NB4 (cell line): ENCODE data around the gene ASXL3.

ENCODE experiments used
- DNase-seq: peaks from one replicate; pipeline ENCODE4 v3.0.0; 2010; ENCODE audit warnings: low read depth
- H3K4me3 ChIP-seq: one replicate; pipeline ENCODE4 v1.5.1; 2011; ENCODE audit warnings: mild to moderate bottlenecking, low read depth, low read length, moderate library complexity
- CTCF ChIP-seq: IDR thresholded peaks from one replicate; pipeline ENCODE4 v1.5.1; 2012; ENCODE audit warnings: low read depth, low read length
- MAX ChIP-seq: IDR thresholded peaks from 2 replicates; pipeline ENCODE4 v1.6.1; 2011; ENCODE audit warnings: low read depth, low read length
- MYC ChIP-seq: IDR thresholded peaks from 2 replicates; pipeline ENCODE4 v1.6.1; 2011; ENCODE audit warnings: low read depth, low read length
- POLR2A ChIP-seq: IDR thresholded peaks from 2 replicates; pipeline ENCODE4 v1.6.1; 2011; ENCODE audit warnings: mild to moderate bottlenecking; ENCODE audit not compliant: insufficient read length; ENCODE audit errors: extremely low read depth

The ASXL3 gene

DNA sequence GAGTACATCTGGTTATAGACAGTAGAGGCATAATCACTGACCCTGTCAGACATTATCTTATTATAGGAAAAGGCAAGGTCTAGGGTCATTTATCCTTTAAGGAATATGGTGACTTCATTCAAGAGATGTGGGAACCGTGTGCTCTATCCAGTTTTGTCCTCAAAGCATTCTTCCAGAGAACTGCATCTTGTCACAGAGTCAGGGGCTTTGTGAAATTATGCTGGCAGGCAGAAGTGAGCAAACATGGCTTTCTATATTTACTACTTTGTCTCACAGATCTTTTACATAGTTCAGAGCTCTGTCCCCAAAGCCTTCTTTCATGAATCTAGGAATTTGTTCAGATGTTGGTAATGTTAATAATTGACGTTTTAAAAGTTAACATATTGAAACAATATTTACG lies 177.4 kb downstream of the ASXL3 start:
- H3K4me3 ChIP-seq = no peak overlapping the region
- no peak for DNase-seq
- no peak for TF ChIP-seq POLR2A
- TF ChIP-seq MAX = no peak
- TF ChIP-seq CTCF = no peak
- no peak for TF ChIP-seq MYC

- H3K4me3 ChIP-seq = no peak overlapping the region
- no peak for TF ChIP-seq CTCF
- DNase-seq = peak; percentile 31
Measured at GRCh38 chr18:33755931-33756560, 178.0 kb downstream of the ASXL3 start.

DNA sequence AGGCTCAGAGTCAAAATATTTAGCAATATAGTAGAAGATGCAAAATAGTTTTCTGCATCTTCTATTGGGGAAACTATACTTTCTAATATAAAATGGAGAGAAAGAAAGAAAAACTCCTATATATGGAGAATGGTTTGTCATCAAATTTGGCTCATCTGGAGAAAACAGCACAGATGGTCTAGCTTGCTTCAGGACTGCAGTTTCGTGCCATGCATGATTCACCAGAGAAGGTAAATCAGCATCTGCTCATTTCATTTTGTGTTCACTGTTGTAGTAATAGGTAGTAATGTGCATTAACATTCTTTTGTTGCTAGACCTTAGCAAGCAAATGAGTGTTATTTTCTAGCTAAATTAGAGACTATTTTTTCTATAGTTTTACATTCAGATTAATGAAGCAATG lies 179.0 kb downstream of the ASXL3 start:
- no peak for TF ChIP-seq CTCF
- TF ChIP-seq POLR2A = no peak
- TF ChIP-seq MAX = no peak
- no peak overlapping the region for H3K4me3 ChIP-seq
- DNase-seq = no peak

DNA sequence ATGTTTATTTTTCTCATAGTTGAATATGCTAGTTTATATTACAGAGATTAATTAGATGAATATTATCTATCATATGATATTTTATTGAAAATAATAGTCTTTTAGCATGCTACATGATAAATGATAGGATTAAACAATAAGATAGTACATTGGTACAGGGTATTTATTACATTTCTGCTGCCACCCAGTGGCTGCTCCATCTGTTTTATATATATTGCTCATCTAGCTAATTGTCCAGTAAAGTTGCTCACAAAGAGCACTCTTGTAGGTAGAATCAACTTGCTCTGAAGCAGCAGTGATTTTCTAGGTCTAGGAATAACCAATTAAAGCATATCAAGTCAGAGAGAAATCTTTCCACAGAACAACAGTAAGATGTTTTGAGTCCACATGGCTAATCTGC lies 183.3 kb downstream of the ASXL3 start:
- no peak for TF ChIP-seq POLR2A
- DNase-seq = peak; percentile 8

DNA sequence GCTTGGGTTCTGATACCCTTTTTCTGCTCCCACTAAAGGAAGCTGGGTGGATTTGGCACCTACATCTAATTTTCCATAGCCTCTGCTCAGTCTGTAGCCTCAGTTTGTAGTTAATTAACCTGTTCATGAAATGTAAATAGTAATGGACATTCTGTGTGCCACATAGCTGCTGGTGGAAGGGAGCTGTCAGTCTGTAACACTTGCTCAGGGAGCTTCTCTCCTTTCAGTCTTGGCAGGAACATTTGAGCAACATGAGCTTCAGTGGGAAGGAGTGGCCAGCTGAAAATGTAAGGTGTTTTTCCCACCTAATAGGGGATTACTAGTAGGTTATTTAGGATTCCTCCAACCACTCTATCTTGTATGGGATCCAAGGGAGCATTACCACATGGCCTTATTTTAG lies 203.4 kb downstream of the ASXL3 start:
- TF ChIP-seq MYC = no peak
- H3K4me3 ChIP-seq = no peak overlapping the region
- DNase-seq = no peak

More for the DNA sequence above, 183.3 kb downstream of the ASXL3 start:
- H3K4me3 ChIP-seq = no peak overlapping the region
